ENCODE results near the gene GJB1.

DNA sequence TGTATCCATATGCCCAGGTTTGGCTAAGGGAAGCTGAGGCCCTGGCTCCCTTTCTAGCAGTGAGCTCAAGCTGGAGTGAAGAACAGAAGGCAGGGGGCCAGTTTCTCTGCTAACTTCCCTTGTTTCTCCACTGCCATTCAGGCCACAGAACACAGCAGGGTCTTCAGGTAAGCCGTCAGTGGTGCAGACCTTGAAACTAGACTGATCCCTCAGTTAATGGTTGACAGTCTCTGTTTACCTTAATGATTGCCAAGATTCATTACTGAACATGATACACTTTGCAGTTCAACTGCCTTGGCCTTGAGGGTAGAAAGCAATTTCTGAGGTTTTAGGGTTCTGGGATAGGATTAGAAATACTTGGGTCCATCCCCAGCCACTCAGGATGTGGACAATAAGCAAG lies 8.9 kb upstream of the GJB1 start:
- no peak for TF ChIP-seq POLR2A (IDR thresholded peaks at IDR 0.05; ENCODE audit: low read length)
- no peak for TF ChIP-seq GATA1 (IDR thresholded peaks at IDR 0.05; ENCODE audit: low read depth, low read length)
